H1 (cell line): Measurements from ENCODE around the gene PRG3. TPM values are rescaled to one million over a fixed set of nuclear protein-coding genes. Genes with fewer than 3 reads are reported as not detected.

Source experiments
- CTCF ChIA-PET: fragments of 300-600 bp; sonication (Branson Sonifier 250); formaldehyde crosslinking; loops from one replicate; lab custom pipeline; 2021; ENCODE audit not compliant: partially characterized antibody; lab: Charles Lee
- POLR2A ChIA-PET: fragments of 300-600 bp; sonication (Branson Sonifier 250); formaldehyde crosslinking; loops from one replicate; lab custom pipeline; 2021; ENCODE audit warnings: inconsistent platforms; ENCODE audit not compliant: partially characterized antibody; lab: Charles Lee
- DNase-seq, 2 experiments: peaks; one replicate each; pipeline versions ENCODE4 v3.0.0 to v3.0.0-alpha.2; 2010 to 2022; ENCODE audit warnings: low spot score in 2 of 2, low read depth in 1 of 2, mixed read lengths in 1 of 2
- FAIRE-seq: peaks from 2 replicates; lab custom pipeline; 2011; peaks lifted over from hg19 to GRCh38; lab: Jason Lieb, UNC
- H2AFZ ChIP-seq: 2 replicates; pipeline ENCODE4 v1.8.1; 2012; ENCODE audit warnings: low read length, inconsistent platforms
- H2AK5ac ChIP-seq: 2 replicates; pipeline ENCODE4 v1.6.1; 2013; ENCODE audit warnings: low read depth, low read length
- H2BK120ac ChIP-seq: replicated peaks from 2 replicates; pipeline ENCODE3; 2013; ENCODE audit warnings: low read depth, low read length, inconsistent platforms
- H2BK12ac ChIP-seq: 2 replicates; pipeline ENCODE4 v1.6.1; 2013; ENCODE audit warnings: low read depth, low read length
- H2BK15ac ChIP-seq: 2 replicates; pipeline ENCODE4 v1.6.1; 2013; ENCODE audit warnings: low read length
- H2BK20ac ChIP-seq: 2 replicates; pipeline ENCODE4 v1.6.1; 2013; ENCODE audit warnings: low read length
- H2BK5ac ChIP-seq: 2 replicates; pipeline ENCODE4 v1.6.1; 2013; ENCODE audit warnings: low read depth, low read length
- H3K14ac ChIP-seq: 2 replicates; pipeline ENCODE4 v1.6.1; 2013; ENCODE audit warnings: inconsistent platforms; ENCODE audit not compliant: insufficient read length
- H3K18ac ChIP-seq: 2 replicates; pipeline ENCODE4 v1.6.1; 2013; ENCODE audit warnings: low read length; ENCODE audit errors: extremely low read depth
- H3K23ac ChIP-seq: 2 replicates; pipeline ENCODE4 v1.6.1; 2013; ENCODE audit warnings: inconsistent platforms; ENCODE audit not compliant: insufficient read length
- H3K23me2 ChIP-seq: 2 replicates; pipeline ENCODE4 v1.6.1; 2013; ENCODE audit warnings: low read depth, low read length
- H3K27ac ChIP-seq: 2 replicates; pipeline ENCODE4 v1.6.1; 2011; ENCODE audit warnings: low read depth, low read length, inconsistent platforms
- H3K27me3 ChIP-seq, 4 experiments: replicated peaks in 1 of 4; 1 replicate in 1 of 4; 2 replicates in 3 of 4; pipeline versions ENCODE4 v1.6.1 to v1.8.1; 2011 to 2013; ENCODE audit warnings: low read length in 3 of 4, mild to moderate bottlenecking in 3 of 4, inconsistent platforms in 2 of 4, mixed read lengths in 2 of 4, moderate library complexity in 1 of 4; ENCODE audit not compliant: control insufficient read depth in 3 of 4, insufficient read depth in 3 of 4; ENCODE audit errors: extremely low read depth in 1 of 4
- H3K36me3 ChIP-seq, 4 experiments: 2 replicates each; pipeline versions ENCODE4 v1.6.1 to v1.8.1; 2011 to 2013; ENCODE audit warnings: mild to moderate bottlenecking in 4 of 4, low read length in 3 of 4, moderate library complexity in 2 of 4, control low read depth in 1 of 4, inconsistent platforms in 1 of 4; ENCODE audit not compliant: insufficient read depth in 4 of 4, control insufficient read depth in 2 of 4
- H3K4ac ChIP-seq: replicated peaks from 2 replicates; pipeline ENCODE3; 2013; ENCODE audit warnings: low read length, low read depth, mixed read lengths, inconsistent platforms; ENCODE audit not compliant: insufficient read length
- H3K4me1 ChIP-seq, 4 experiments: replicated peaks in 1 of 4; 1 replicate in 1 of 4; 2 replicates in 3 of 4; pipeline versions ENCODE4 v1.6.1 to v1.8.1; 2011 to 2013; ENCODE audit warnings: low read length in 3 of 4, inconsistent platforms in 2 of 4, mixed read lengths in 1 of 4; ENCODE audit not compliant: insufficient read depth in 4 of 4, control insufficient read depth in 3 of 4
- H3K4me2 ChIP-seq, 2 experiments: 2 replicates each; pipeline versions ENCODE4 v1.6.1 to v1.8.1; 2011 to 2013; ENCODE audit warnings: low read depth in 2 of 2, low read length in 2 of 2, control low read depth in 1 of 2, inconsistent platforms in 1 of 2, mild to moderate bottlenecking in 1 of 2; ENCODE audit not compliant: insufficient read depth in 1 of 2
- H3K4me3 ChIP-seq, 4 experiments: fragments of 200-600, 300-600 bp in 1 of 4; sonication (generic), shearing (Covaris generic), sonication (Bioruptor Twin) in 1 of 4; 2 replicates each; pipeline versions ENCODE4 v1.5.1 to v1.8.1; 2011 to 2016; ENCODE audit warnings: low read length in 4 of 4, low read depth in 3 of 4, control low read depth in 2 of 4, inconsistent platforms in 2 of 4, mild to moderate bottlenecking in 2 of 4, mixed read lengths in 1 of 4, moderate library complexity in 1 of 4; ENCODE audit not compliant: insufficient read depth in 2 of 4; ENCODE audit errors: extremely low read depth in 1 of 4
- H3K56ac ChIP-seq: replicated peaks from 2 replicates; pipeline ENCODE3; 2013; ENCODE audit warnings: low read depth, mild to moderate bottlenecking, mixed read lengths, low read length, inconsistent platforms; ENCODE audit not compliant: insufficient read length
- H3K79me1 ChIP-seq: 2 replicates; pipeline ENCODE4 v1.6.1; 2013; ENCODE audit warnings: low read depth, low read length, control low read depth
- H3K79me2 ChIP-seq, 2 experiments: 2 replicates each; pipeline versions ENCODE4 v1.6.1 to v1.8.1; 2012 to 2013; ENCODE audit warnings: low read length in 2 of 2, mild to moderate bottlenecking in 2 of 2, inconsistent platforms in 1 of 2; ENCODE audit not compliant: insufficient read depth in 2 of 2, control insufficient read depth in 1 of 2
- H3K9ac ChIP-seq, 4 experiments: replicated peaks in 1 of 4; 1 replicate in 1 of 4; 2 replicates in 3 of 4; pipeline versions ENCODE4 v1.6.1 to v1.8.1; 2011 to 2013; ENCODE audit warnings: low read depth in 3 of 4, low read length in 3 of 4, control low read depth in 2 of 4, mild to moderate bottlenecking in 2 of 4, moderate library complexity in 2 of 4, inconsistent platforms in 1 of 4; ENCODE audit errors: extremely low read depth in 1 of 4
- H3K9me3 ChIP-seq, 2 experiments: 2 replicates each; pipeline versions ENCODE4 v1.6.1 to v1.8.1; 2012 to 2013; ENCODE audit warnings: mild to moderate bottlenecking in 2 of 2, moderate library complexity in 2 of 2, control low read depth in 1 of 2, inconsistent platforms in 1 of 2, low read depth in 1 of 2, low read length in 1 of 2, mixed read lengths in 1 of 2; ENCODE audit not compliant: insufficient read depth in 2 of 2
- H4K20me1 ChIP-seq, 2 experiments: replicated peaks in 1 of 2; 2 replicates each; pipeline versions ENCODE3 to v1.8.1; 2011 to 2013; ENCODE audit warnings: inconsistent platforms in 2 of 2, low read length in 2 of 2, mild to moderate bottlenecking in 1 of 2; ENCODE audit not compliant: insufficient read depth in 2 of 2, control insufficient read depth in 1 of 2
- H4K5ac ChIP-seq: 2 replicates; pipeline ENCODE4 v1.6.1; 2013; ENCODE audit warnings: low read length, low read depth, mixed read lengths, inconsistent platforms; ENCODE audit not compliant: insufficient read length
- H4K8ac ChIP-seq: 2 replicates; pipeline ENCODE4 v1.8.0; 2013; ENCODE audit warnings: mild to moderate bottlenecking, moderate library complexity, low read length, inconsistent platforms; ENCODE audit not compliant: insufficient read depth; ENCODE audit errors: extremely low read depth
- H4K91ac ChIP-seq: replicated peaks from 2 replicates; pipeline ENCODE3; 2013; ENCODE audit warnings: low read length, mixed read lengths, inconsistent platforms; ENCODE audit not compliant: insufficient read length
- BACH1 ChIP-seq: IDR thresholded peaks from 2 replicates; pipeline ENCODE4 v1.6.1; 2012; ENCODE audit warnings: low read length, improper control_type of control experiment
- POU5F1 ChIP-seq: IDR thresholded peaks from 2 replicates; pipeline ENCODE4 v1.6.1; 2011; ENCODE audit warnings: low read depth, mild to moderate bottlenecking, low read length, moderate library complexity
- RFX5 ChIP-seq: IDR thresholded peaks from 2 replicates; pipeline ENCODE4 v1.6.1; 2011; ENCODE audit warnings: low read depth, low read length, improper control_type of control experiment, borderline replicate concordance
- SUZ12 ChIP-seq: fragments of 200-600 bp; sonication (generic); IDR thresholded peaks from 2 replicates; pipeline ENCODE4 v1.6.1; 2012; ENCODE audit warnings: mild to moderate bottlenecking, inconsistent platforms, low read length, moderate library complexity, mixed read lengths
- WGBS, 2 experiments: shearing (Covaris generic) in 1 of 2; methylation state at CpG; one replicate each; pipeline versions ENCODE4 v1.1.6 to v1.1.7; 2013 to 2015; ENCODE audit warnings: low lambda C conversion rate in 2 of 2, mixed read lengths in 2 of 2, inconsistent platforms in 1 of 2, low coverage in 1 of 2, missing lambda C conversion rate in 1 of 2; ENCODE audit not compliant: insufficient replicate concordance in 2 of 2, insufficient coverage in 1 of 2, insufficient read length in 1 of 2; ENCODE audit errors: extremely low coverage in 1 of 2, missing lambda C conversion rate in 1 of 2; 5-methylcytosine and 5-hydroxymethylcytosine counted together
- polyA plus RNA-seq, 7 experiments: library from polyadenylated mRNA; depleted of rRNA in 3 of 7; stranded (reverse) in 5 of 7; unstranded in 2 of 7; fragments of >200 nt in 5 of 7; fragments of 200-250 nt in 2 of 7; gene quantifications; 1 replicate in 5 of 7; 2 replicates in 1 of 7; 4 replicates in 1 of 7; pipeline versions ENCODE4 v1.2.1 to v1.2.3, GENCODE V29; 2011 to 2013; ENCODE audit warnings: missing spikeins in 2 of 7, mixed read lengths in 2 of 7
- total RNA-seq: library from RNA; stranded (reverse); fragmentation: NEBNext Ultra II Directional; extraction: Animal tissue kit (Norgen Biotek cat#: 25700); gene quantifications from 2 replicates; pipeline ENCODE4 v1.2.1, GENCODE V29; 2021

The PRG3 gene
- total and polyA plus RNA-seq, 2 of the 8 experiments (the other 6 are each of a cell fraction or from before 2014, with no cell fraction given), result not detected

- Histone ChIP-seq H2BK120ac (no peak overlapping the region), H2AFZ (no peak overlapping the region), H4K8ac (no peak overlapping the region), H3K27ac (no peak overlapping the region), H4K5ac (no peak overlapping the region), H3K79me2 (no peaks in the 10 kb centered on the region), H3K4me1 (peaks cover 3 to 5% (median 4%) of the 10 kb centered on the region in 4 experiments; a peak in 6 of 7 replicates), H3K9me3 (no peaks in the 10 kb centered on the region), H2BK12ac (peak overlapping the region; percentile 50; the same call in 1 of the 2 replicates), H2BK15ac (0 out of 2 replicates have a peak overlapping the region, but pooled peaks have one; percentile 53), H3K36me3 (no peaks in the 10 kb centered on the region)
- WGBS, 2 experiments, result 89% methylated on average over 14 of the region's 14 CpGs; no CpG with 5 or more reads in 1 of the 2 experiments
- POLR2A ChIA-PET, result interaction anchor here (1.0 to 1.4 kb wide), 5 partner anchors 13 to 33 kb away, joined by 3 to 7 read pairs (median 3); partner anchors contain the start of genes SSRP1 and TNKS1BP1
- no peak for TF ChIP-seq SUZ12
- no peak for TF ChIP-seq POU5F1
- TF ChIP-seq BACH1, result no peak
- no peak for TF ChIP-seq RFX5
- TF ChIP-seq, all 59 proteins: peak for 0
- CTCF ChIA-PET, result interaction anchor here (0.6 to 2.1 kb wide), 16 partner anchors 9 to 471 kb away, joined by 3 to 9 read pairs (median 4); no protein-coding TSS in a partner anchor
- 0 out of 2 replicates have a peak overlapping the region, but pooled peaks have one; percentile 23 for H2BK20ac ChIP-seq
- no peak for DNase-seq
- FAIRE-seq, result no peak
- H4K20me1 ChIP-seq, result no peaks in the 10 kb centered on the region
- H3K4ac ChIP-seq, result no peak overlapping the region
- no peak overlapping the region for H3K56ac ChIP-seq
- H3K4me3 ChIP-seq, result no peak overlapping the region
- peak overlapping the region in 1 of 2 experiments; percentile 42; a peak in 1 of 4 replicates for H3K4me2 ChIP-seq
- H3K9ac ChIP-seq, result no peak overlapping the region
- H3K14ac ChIP-seq, result no peak overlapping the region
- no peaks in the 10 kb centered on the region for H3K79me1 ChIP-seq
- H3K23ac ChIP-seq, result no peak overlapping the region
- H3K18ac ChIP-seq, result no peak overlapping the region
- H3K27me3 ChIP-seq, result peaks cover 0 to 6% (median 4%) of the 10 kb centered on the region in 4 experiments; a peak in 4 of 7 replicates
- H2BK5ac ChIP-seq, result no peak overlapping the region
- H4K91ac ChIP-seq, result no peak overlapping the region
- H3K23me2 ChIP-seq, result peaks cover 3% of the 10 kb centered on the region
- no peak overlapping the region; the same call in 1 of the 2 replicates for H2AK5ac ChIP-seq
These were observed 32.2 kb downstream of the PRG3 start for GRCh38 chr11:57348636-57349313.
